Endothelial cell of umbilical vein (primary cell): ENCODE data around the gene INPP5E. TPM values are rescaled to one million over a fixed set of nuclear protein-coding genes. Genes with fewer than 3 reads are reported as not detected.

ENCODE experiments used
- BruUV-seq: library from RNA; stranded (reverse); fragments of 400-500 nt; replicated peaks from 2 replicates; lab custom pipeline; 2021; lab: Mats Ljungman, UMichigan
- CTCF ChIA-PET: fragments of 300-600, 350-600 bp; sonication (Branson Sonifier 250); formaldehyde crosslinking; loops from one replicate; lab custom pipeline; 2021; ENCODE audit warnings: antibody characterized with exemption, inconsistent platforms; lab: Charles Lee
- POLR2A ChIA-PET: fragments of 300-600, 350-600 bp; sonication (Branson Sonifier 250); formaldehyde crosslinking; loops from one replicate; lab custom pipeline; 2021; ENCODE audit warnings: antibody characterized with exemption, inconsistent platforms; lab: Charles Lee
- DNase-seq: peaks from one replicate; pipeline ENCODE4 v3.0.0-alpha.2; 2011; ENCODE audit warnings: low read depth, low spot score
- FAIRE-seq: peaks from 2 replicates; lab custom pipeline; 2011; peaks lifted over from hg19 to GRCh38; lab: Jason Lieb, UNC
- H2AFZ ChIP-seq: 2 replicates; pipeline ENCODE4 v1.6.0; 2012; ENCODE audit warnings: low read depth, low read length, control low read depth, inconsistent platforms
- H3K27ac ChIP-seq: 2 replicates; pipeline ENCODE4 v1.5.1; 2011; ENCODE audit warnings: low read depth, mild to moderate bottlenecking, control low read depth, low read length, moderate library complexity; ENCODE audit not compliant: insufficient read depth
- H3K27me3 ChIP-seq, 2 experiments: 2 replicates each; pipeline versions ENCODE4 v1.6.0 to v1.6.1; 2011; ENCODE audit warnings: low read length in 2 of 2, mixed read lengths in 1 of 2; ENCODE audit not compliant: control insufficient read depth in 2 of 2, insufficient read depth in 2 of 2
- H3K36me3 ChIP-seq, 2 experiments: 2 replicates in 1 of 2; 3 replicates in 1 of 2; pipeline ENCODE4 v1.5.1; 2011; ENCODE audit warnings: low read length in 2 of 2, mild to moderate bottlenecking in 1 of 2, moderate library complexity in 1 of 2; ENCODE audit not compliant: control insufficient read depth in 2 of 2, insufficient read depth in 2 of 2; ENCODE audit errors: extremely low read depth in 1 of 2
- H3K4me1 ChIP-seq: 3 replicates; pipeline ENCODE4 v1.5.1; 2011; ENCODE audit warnings: mild to moderate bottlenecking, low read length; ENCODE audit not compliant: control insufficient read depth, insufficient read depth; ENCODE audit errors: extremely low read depth
- H3K4me2 ChIP-seq: 2 replicates; pipeline ENCODE4 v1.6.1; 2011; ENCODE audit warnings: low read length, control low read depth, mixed read lengths; ENCODE audit not compliant: insufficient read depth
- H3K4me3 ChIP-seq, 3 experiments: fragments of 200-600 bp in 1 of 3; sonication (generic), shearing (Covaris generic) in 1 of 3; replicated peaks in 1 of 3; 2 replicates each; pipeline ENCODE4 v1.5.1; 2011 to 2016; ENCODE audit warnings: control low read depth in 3 of 3, low read length in 3 of 3, mild to moderate bottlenecking in 2 of 3, inconsistent platforms in 1 of 3, low read depth in 1 of 3, moderate library complexity in 1 of 3; ENCODE audit not compliant: insufficient read depth in 1 of 3
- H3K79me2 ChIP-seq: 2 replicates; pipeline ENCODE4 v1.6.0; 2012; ENCODE audit warnings: low read length, inconsistent platforms; ENCODE audit not compliant: control insufficient read depth, insufficient read depth
- H3K9ac ChIP-seq: replicated peaks from 2 replicates; pipeline ENCODE3; 2011; ENCODE audit warnings: low read length, control low read depth; ENCODE audit not compliant: insufficient read depth; ENCODE audit errors: extremely low read depth
- H3K9me1 ChIP-seq: replicated peaks from 3 replicates; pipeline ENCODE4 v1.6.0; 2011; ENCODE audit warnings: mild to moderate bottlenecking, low read length; ENCODE audit not compliant: control insufficient read depth, insufficient read depth; ENCODE audit errors: extremely low read depth
- H3K9me3 ChIP-seq: replicated peaks from 2 replicates; pipeline ENCODE4 v1.5.1; 2012; ENCODE audit warnings: low read length, inconsistent platforms; ENCODE audit not compliant: control insufficient read depth, insufficient read depth
- H4K20me1 ChIP-seq: replicated peaks from 2 replicates; pipeline ENCODE3; 2011; ENCODE audit warnings: mild to moderate bottlenecking, low read length; ENCODE audit not compliant: control insufficient read depth, insufficient read depth; ENCODE audit errors: extremely low read depth
- EZH2 ChIP-seq: IDR thresholded peaks from 2 replicates; pipeline ENCODE4 v1.6.1; 2012; ENCODE audit warnings: borderline replicate concordance, low read depth, mild to moderate bottlenecking, moderate library complexity, low read length, inconsistent platforms; ENCODE audit not compliant: severe bottlenecking
- FOS ChIP-seq: IDR thresholded peaks from 2 replicates; pipeline ENCODE4 v1.6.1; 2011; ENCODE audit warnings: mild to moderate bottlenecking, low read length, moderate library complexity, borderline replicate concordance; ENCODE audit not compliant: insufficient read depth
- GATA2 ChIP-seq: IDR thresholded peaks from 2 replicates; pipeline ENCODE4 v1.7.0; 2011; ENCODE audit warnings: low read depth, mild to moderate bottlenecking, moderate library complexity, mixed read lengths, low read length; ENCODE audit not compliant: insufficient read length, insufficient read depth
- JUN ChIP-seq: IDR thresholded peaks from 2 replicates; pipeline ENCODE4 v1.6.1; 2011; ENCODE audit warnings: borderline replicate concordance, low read depth; ENCODE audit not compliant: insufficient read length, insufficient read depth
- MYC ChIP-seq: IDR thresholded peaks from one replicate; pipeline ENCODE4 v1.6.1; 2011; ENCODE audit warnings: mild to moderate bottlenecking, low read depth, low read length
- POLR2A ChIP-seq: IDR thresholded peaks from 2 replicates; pipeline ENCODE4 v1.6.1; 2012; ENCODE audit warnings: low read depth, mild to moderate bottlenecking, control low read depth, low read length
- POLR2AphosphoS5 ChIP-seq: IDR thresholded peaks from 2 replicates; pipeline ENCODE4 v1.6.1; 2012; ENCODE audit warnings: low read depth, mild to moderate bottlenecking, control low read depth, low read length, moderate library complexity; ENCODE audit not compliant: insufficient read depth
- dilution Hi-C: fragments of 300-500 bp; cut with MboI; formaldehyde crosslinking; loops from one replicate; pipeline ENCODE4 v1.15.0; 2019; ENCODE audit warnings: low sequenced_read_pairs; ENCODE audit not compliant: extremely low pct_ligation_motif_present
- intact Hi-C: fragments of 100-400 bp; cut with micrococcal nuclease; formaldehyde crosslinking; loops from one replicate; pipeline ENCODE4 v1.10.0; 2022
- polyA plus RNA-seq, 4 experiments: library from polyadenylated mRNA; depleted of rRNA in 3 of 4; stranded (reverse) in 3 of 4; unstranded in 1 of 4; fragments of >200 nt; gene quantifications; 2 replicates each; pipeline versions ENCODE4 v1.2.1 to v1.2.3, GENCODE V29; 2011 to 2012; ENCODE audit warnings: missing spikeins in 1 of 4
- total RNA-seq: library from RNA; stranded (reverse); gene quantifications from 2 replicates; pipeline ENCODE4 v1.2.3, GENCODE V29; 2021
- TF ChIP-seq, protein P1 (sequence below): IDR thresholded peaks from 2 replicates; pipeline ENCODE4 v1.6.1; 2011; ENCODE audit not compliant: insufficient read depth, insufficient read length
- TF ChIP-seq, protein P2 (sequence below), 2 donors: IDR thresholded peaks; 1 replicate in 1 of 2; 2 replicates in 1 of 2; pipeline ENCODE4 v1.5.1; 2011; ENCODE audit warnings: low read length in 2 of 2, mild to moderate bottlenecking in 2 of 2, moderate library complexity in 2 of 2, control low read depth in 1 of 2, inconsistent platforms in 1 of 2, low read depth in 1 of 2; ENCODE audit not compliant: insufficient read depth in 1 of 2; ENCODE audit errors: extremely low read depth in 1 of 2

The INPP5E gene
- total and polyA plus RNA-seq, 2 donors (not counting 3 experiments of a cell fraction or from before 2014, with no cell fraction given): 15.0 to 24.5 TPM

DNA sequence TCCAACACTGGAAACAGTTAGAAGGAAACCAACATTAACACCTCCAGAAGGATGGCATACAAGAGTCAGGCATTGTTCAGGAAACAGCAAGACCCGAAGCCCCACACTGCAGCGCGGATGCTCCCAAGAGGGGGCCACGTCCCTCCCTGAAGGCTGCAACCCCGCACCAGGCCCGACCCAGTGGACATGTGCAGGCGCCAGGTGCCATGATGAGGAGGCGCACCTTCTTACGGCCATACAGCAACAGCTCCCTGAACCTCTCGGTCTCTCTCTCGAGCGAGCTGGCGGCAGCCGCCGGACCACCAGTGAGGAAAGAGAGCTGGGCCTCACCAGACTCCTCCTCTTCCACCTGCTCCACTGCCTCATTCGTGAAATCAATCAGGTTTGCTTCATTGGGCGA lies 23.0 kb upstream of the INPP5E start:
- H3K79me2 ChIP-seq: peaks cover 4% of the 10 kb centered on the region

More for the DNA sequence above, 23.0 kb upstream of the INPP5E start:
- H3K9ac ChIP-seq: no peak overlapping the region
- no peaks in the 10 kb centered on the region for H3K4me1 ChIP-seq
- H3K27ac ChIP-seq: no peak overlapping the region
- peaks cover 38 to 64% of the 10 kb centered on the region in 2 experiments for H3K36me3 ChIP-seq
- H2AFZ ChIP-seq: no peak overlapping the region
- no peaks in the 10 kb centered on the region for H4K20me1 ChIP-seq
- dilution Hi-C loops (no loop called here), intact Hi-C loops (no loop called here)
- no peak overlapping the region for H3K4me2 ChIP-seq
- ChIA-PET CTCF (no interaction called here), POLR2A (no interaction called here)
- TF ChIP-seq, protein P1, sequence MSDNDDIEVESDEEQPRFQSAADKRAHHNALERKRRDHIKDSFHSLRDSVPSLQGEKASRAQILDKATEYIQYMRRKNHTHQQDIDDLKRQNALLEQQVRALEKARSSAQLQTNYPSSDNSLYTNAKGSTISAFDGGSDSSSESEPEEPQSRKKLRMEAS: no peak
- TF ChIP-seq FOS (no peak), EZH2 (no peak), JUN (no peak), POLR2A (no peak), GATA2 (no peak), POLR2AphosphoS5 (no peak), MYC (no peak)
- TF ChIP-seq, protein P2, sequence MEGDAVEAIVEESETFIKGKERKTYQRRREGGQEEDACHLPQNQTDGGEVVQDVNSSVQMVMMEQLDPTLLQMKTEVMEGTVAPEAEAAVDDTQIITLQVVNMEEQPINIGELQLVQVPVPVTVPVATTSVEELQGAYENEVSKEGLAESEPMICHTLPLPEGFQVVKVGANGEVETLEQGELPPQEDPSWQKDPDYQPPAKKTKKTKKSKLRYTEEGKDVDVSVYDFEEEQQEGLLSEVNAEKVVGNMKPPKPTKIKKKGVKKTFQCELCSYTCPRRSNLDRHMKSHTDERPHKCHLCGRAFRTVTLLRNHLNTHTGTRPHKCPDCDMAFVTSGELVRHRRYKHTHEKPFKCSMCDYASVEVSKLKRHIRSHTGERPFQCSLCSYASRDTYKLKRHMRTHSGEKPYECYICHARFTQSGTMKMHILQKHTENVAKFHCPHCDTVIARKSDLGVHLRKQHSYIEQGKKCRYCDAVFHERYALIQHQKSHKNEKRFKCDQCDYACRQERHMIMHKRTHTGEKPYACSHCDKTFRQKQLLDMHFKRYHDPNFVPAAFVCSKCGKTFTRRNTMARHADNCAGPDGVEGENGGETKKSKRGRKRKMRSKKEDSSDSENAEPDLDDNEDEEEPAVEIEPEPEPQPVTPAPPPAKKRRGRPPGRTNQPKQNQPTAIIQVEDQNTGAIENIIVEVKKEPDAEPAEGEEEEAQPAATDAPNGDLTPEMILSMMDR (IDR thresholded peaks at IDR 0.05; ENCODE audit: extremely low read depth in 1 of 2, insufficient read depth in 1 of 2, low read depth in 1 of 2, low read length in 2 of 2): no peak
- no peak for FAIRE-seq
- no TSS peak for BruUV-seq
- H3K9me3 ChIP-seq: no peaks in the 10 kb centered on the region
- no peaks in the 10 kb centered on the region for H3K9me1 ChIP-seq
- DNase-seq: no peak
- no peaks in the 10 kb centered on the region for H3K27me3 ChIP-seq
- H3K4me3 ChIP-seq: no peak overlapping the region
